Panc1 (cell line): Measurements from ENCODE around the gene PROX1. TPM values are rescaled to one million over a fixed set of nuclear protein-coding genes. Genes with fewer than 3 reads are reported as not detected.

Experiments
- ATAC-seq: fragments of 200-7000 bp; cut with Tn5 transposase; 2 replicates; pipeline ENCODE4 v1.9.1; 2020; ENCODE audit warnings: mild to moderate bottlenecking, moderate library complexity
- BruUV-seq: library from RNA; stranded (reverse); fragments of 400-500 nt; replicated peaks from 2 replicates; lab custom pipeline; 2021; lab: Mats Ljungman, UMichigan
- CTCF ChIA-PET: fragments of 300-600 bp; sonication (Branson Sonifier 250); formaldehyde crosslinking; loops from one replicate; lab custom pipeline; 2022; ENCODE audit warnings: antibody characterized with exemption; lab: Charles Lee
- POLR2A ChIA-PET: fragments of 300-600 bp; sonication (Branson Sonifier 250); formaldehyde crosslinking; loops from one replicate; lab custom pipeline; 2022; ENCODE audit warnings: antibody characterized with exemption; lab: Charles Lee
- DNase-seq: peaks from one replicate; pipeline ENCODE4 v3.0.0-alpha.2; 2010; ENCODE audit warnings: low read depth, low spot score
- H3K27ac ChIP-seq: 2 replicates; pipeline ENCODE4 v1.5.1; 2011; ENCODE audit warnings: mild to moderate bottlenecking, low read length, inconsistent platforms
- H3K27me3 ChIP-seq: fragments of 200-500 bp; sonication (Bioruptor generic); 2 replicates; pipeline ENCODE4 v1.6.0; 2014; ENCODE audit warnings: low read length, inconsistent platforms; ENCODE audit not compliant: control insufficient read depth, insufficient read depth
- H3K36me3 ChIP-seq: fragments of 200-500 bp; sonication (Bioruptor generic); 2 replicates; pipeline ENCODE4 v1.5.1; 2014; ENCODE audit warnings: inconsistent platforms, mild to moderate bottlenecking, low read length, moderate library complexity; ENCODE audit not compliant: control insufficient read depth, insufficient read depth
- H3K4me1 ChIP-seq: 2 replicates; pipeline ENCODE4 v1.5.1; 2011; ENCODE audit warnings: inconsistent platforms, mild to moderate bottlenecking, low read length, moderate library complexity; ENCODE audit not compliant: control insufficient read depth, insufficient read depth
- H3K4me3 ChIP-seq, 2 experiments: 2 replicates each; pipeline ENCODE4 v1.5.1; 2011 to 2012; ENCODE audit warnings: low read depth in 2 of 2, low read length in 2 of 2, mild to moderate bottlenecking in 2 of 2, inconsistent platforms in 1 of 2, moderate library complexity in 1 of 2
- H3K9me3 ChIP-seq: fragments of 200-500 bp; sonication (Bioruptor generic); 2 replicates; pipeline ENCODE4 v1.5.1; 2014; ENCODE audit warnings: low read depth, mild to moderate bottlenecking, inconsistent platforms, low read length, moderate library complexity; ENCODE audit not compliant: control insufficient read depth, insufficient read depth
- CTCF ChIP-seq: fragments of 450-650 bp; IDR thresholded peaks from 2 replicates; pipeline ENCODE4 v1.5.1; 2017; ENCODE audit warnings: mild to moderate bottlenecking
- POLR2AphosphoS5 ChIP-seq: IDR thresholded peaks from 2 replicates; pipeline ENCODE4 v1.6.1; 2012; ENCODE audit warnings: mild to moderate bottlenecking, low read depth, low read length, moderate library complexity
- REST ChIP-seq, 2 experiments: IDR thresholded peaks; 2 replicates each; pipeline ENCODE4 v1.6.1; 2011 to 2012; ENCODE audit warnings: low read depth in 2 of 2, control low read depth in 1 of 2, low read length in 1 of 2, mild to moderate bottlenecking in 1 of 2, moderate library complexity in 1 of 2; ENCODE audit not compliant: insufficient read depth in 1 of 2
- SIN3A ChIP-seq: IDR thresholded peaks from 2 replicates; pipeline ENCODE4 v1.6.1; 2012; ENCODE audit warnings: low read depth, mild to moderate bottlenecking, low read length, moderate library complexity, borderline replicate concordance; ENCODE audit not compliant: insufficient read depth
- TCF7L2 ChIP-seq: IDR thresholded peaks from 2 replicates; pipeline ENCODE4 v1.6.1; 2011; ENCODE audit warnings: mild to moderate bottlenecking, low read depth, low read length, inconsistent platforms
- in situ Hi-C: cut with HindIII; loops from 2 replicates; pipeline ENCODE4 v1.10.0; 2016; ENCODE audit warnings: low sequenced_read_pairs, low pct_unique_long_range_greater_than_20kb
- intact Hi-C: fragments of 100-400 bp; cut with micrococcal nuclease; formaldehyde crosslinking; loops from one replicate; pipeline ENCODE4 v1.10.0; 2022; ENCODE audit not compliant: unreplicated experiment
- total RNA-seq: library from RNA; stranded (reverse); gene quantifications from one replicate; pipeline ENCODE4 v1.2.1, GENCODE V29; 2021; ENCODE audit not compliant: unreplicated experiment

Gene PROX1
- total RNA-seq, 1 experiment from 2014 or later, result 0.13 TPM

- H3K4me3 ChIP-seq, result no peak overlapping the region
- no peak for DNase-seq
- H3K36me3 ChIP-seq, result no peaks in the 10 kb centered on the region
- no peak overlapping the region for H3K27ac ChIP-seq
- no TSS peak for BruUV-seq
- no peaks in the 10 kb centered on the region for H3K9me3 ChIP-seq
- CTCF ChIA-PET, result no interaction called here
- H3K27me3 ChIP-seq, result no peaks in the 10 kb centered on the region; the same call in 1 of the 2 replicates
- no peaks in the 10 kb centered on the region for H3K4me1 ChIP-seq
- POLR2A ChIA-PET, result no interaction called here
- in situ Hi-C loops, result no loop called here
- intact Hi-C loops, result no loop called here
- no peak for ATAC-seq
- TF ChIP-seq CTCF, result no peak
- TF ChIP-seq REST (IDR thresholded peaks at IDR 0.05; ENCODE audit: insufficient read depth in 1 of 2, low read depth in 2 of 2, low read length in 1 of 2), result no peak
- TF ChIP-seq SIN3A, result no peak
- TF ChIP-seq POLR2AphosphoS5, result no peak
- no peak for TF ChIP-seq TCF7L2
These were observed 10.3 kb upstream of the PROX1 start for GRCh38 chr1:213977486-213977842.

- in situ Hi-C loops, result no loop called here
- BruUV-seq, result no TSS peak
- no peak for TF ChIP-seq SIN3A
- no peak for TF ChIP-seq CTCF
- Histone ChIP-seq H3K27me3 (no peaks in the 10 kb centered on the region; the same call in 1 of the 2 replicates), H3K36me3 (no peaks in the 10 kb centered on the region), H3K4me3 (no peak overlapping the region), H3K27ac (no peak overlapping the region), H3K9me3 (no peaks in the 10 kb centered on the region), H3K4me1 (no peaks in the 10 kb centered on the region)
- ChIA-PET POLR2A (no interaction called here), CTCF (no interaction called here)
- DNase-seq (no peak), ATAC-seq (no peak)
- intact Hi-C loops, result no loop called here
These were observed 9.9 kb upstream of the PROX1 start for GRCh38 chr1:213977909-213978308.
